Activated naive CD4-positive, alpha-beta T cell treated with anti-CD3 and anti-CD28 coated beads, Interleukin-2, amount 50 U/mL, for 24 hours (primary cell): ENCODE results near the gene PI4KA.
A peak's percentile ranks its signal among the peaks of the same experiment; 100 is the strongest.

Source experiments
- H3K27ac Mint-ChIP-seq: one replicate; pipeline ENCODE4 v1.8.0; 2021; ENCODE audit warnings: mild to moderate bottlenecking, mixed read lengths
- H3K27me3 Mint-ChIP-seq: one replicate; pipeline ENCODE4 v1.8.0; 2021; ENCODE audit warnings: mixed read lengths
- H3K36me3 Mint-ChIP-seq: one replicate; pipeline ENCODE4 v1.8.0; 2021; ENCODE audit warnings: mixed read lengths
- H3K4me1 Mint-ChIP-seq: one replicate; pipeline ENCODE4 v1.8.0; 2021; ENCODE audit warnings: mixed read lengths
- H3K4me3 Mint-ChIP-seq: one replicate; pipeline ENCODE4 v1.8.0; 2021; ENCODE audit warnings: mild to moderate bottlenecking, mixed read lengths
- H3K9me3 Mint-ChIP-seq: one replicate; pipeline ENCODE4 v1.8.0; 2021; ENCODE audit warnings: mixed read lengths

Gene PI4KA

DNA sequence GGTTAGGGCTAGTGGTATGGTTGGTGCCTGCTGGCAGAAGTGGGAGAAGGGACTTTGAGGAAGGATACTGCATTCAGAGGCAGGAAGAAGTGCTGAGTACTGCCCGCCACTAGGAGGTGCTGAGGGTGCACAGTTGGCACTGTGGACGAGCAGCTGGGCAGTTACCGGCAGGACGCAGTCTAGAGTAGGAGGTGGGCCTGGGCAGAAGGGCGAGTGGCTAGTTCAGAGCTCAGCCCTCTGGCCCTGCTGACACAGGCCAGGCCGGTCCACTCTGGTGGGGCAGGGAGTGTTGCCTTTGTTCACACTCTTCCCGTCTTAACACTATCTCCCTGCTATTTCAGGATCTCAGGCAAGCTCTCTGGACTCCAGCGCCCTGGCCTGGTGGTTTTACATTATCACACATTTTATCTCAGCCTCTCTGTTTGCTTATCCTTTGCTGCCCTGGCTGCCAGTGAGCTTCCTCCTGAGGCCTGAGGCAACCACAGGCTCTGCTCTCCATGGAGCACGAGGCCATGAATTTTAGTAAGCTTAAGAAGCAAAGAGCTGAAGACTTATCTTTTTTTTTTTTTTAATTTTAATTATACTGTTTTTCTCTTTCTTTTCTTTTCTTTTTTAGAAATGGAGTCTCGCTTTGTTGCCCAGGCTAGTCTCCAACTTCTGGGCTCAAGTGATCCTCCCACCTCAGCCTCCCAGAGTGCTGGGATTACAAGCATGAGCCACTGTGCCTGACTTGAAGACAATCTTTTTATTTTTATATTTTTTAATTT is 27.1 kb upstream of the PI4KA start:
- H3K9me3 Mint-ChIP-seq: no peaks in the 10 kb centered on the region
- H3K27ac Mint-ChIP-seq: no peak overlapping the region
- peaks cover 20% of the 10 kb centered on the region for H3K36me3 Mint-ChIP-seq
- H3K27me3 Mint-ChIP-seq: no peaks in the 10 kb centered on the region
- H3K4me3 Mint-ChIP-seq: no peak overlapping the region
- no peaks in the 10 kb centered on the region for H3K4me1 Mint-ChIP-seq

- H3K9me3 Mint-ChIP-seq: no peaks in the 10 kb centered on the region
- no peak overlapping the region for H3K4me3 Mint-ChIP-seq
- no peaks in the 10 kb centered on the region for H3K4me1 Mint-ChIP-seq
- peaks cover 20% of the 10 kb centered on the region for H3K36me3 Mint-ChIP-seq
- H3K27ac Mint-ChIP-seq: no peak overlapping the region
- no peaks in the 10 kb centered on the region for H3K27me3 Mint-ChIP-seq
These were observed 26.5 kb upstream of the PI4KA start for GRCh38 chr22:20885017-20885556.

- Mint-ChIP-seq H3K27me3 (no peaks in the 10 kb centered on the region), H3K27ac (no peak overlapping the region), H3K9me3 (no peaks in the 10 kb centered on the region), H3K36me3 (peaks cover 16% of the 10 kb centered on the region), H3K4me1 (no peaks in the 10 kb centered on the region), H3K4me3 (no peak overlapping the region)
These were observed 25.8 kb upstream of the PI4KA start for GRCh38 chr22:20884454-20884853.

DNA sequence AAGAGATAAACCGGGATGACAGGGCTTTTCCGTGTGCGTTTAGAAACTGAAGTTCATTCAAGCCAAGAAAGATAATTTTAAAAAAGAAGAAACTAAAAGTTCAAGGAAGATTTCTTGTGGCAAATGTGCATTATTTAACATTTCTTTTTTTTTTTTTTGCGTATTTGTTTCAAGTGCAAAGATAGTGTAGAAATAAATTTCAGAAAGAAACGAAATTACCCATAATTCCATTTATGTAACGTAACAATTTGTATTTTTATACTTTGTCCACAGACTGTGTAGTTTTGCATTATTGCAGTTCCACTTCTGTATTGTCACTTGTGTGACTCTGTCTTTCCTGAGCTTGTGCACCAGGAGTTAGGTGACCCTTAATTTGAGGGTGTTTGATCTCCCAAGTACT is 24.2 kb upstream of the PI4KA start:
- no peaks in the 10 kb centered on the region for H3K27me3 Mint-ChIP-seq
- peaks cover 12% of the 10 kb centered on the region for H3K36me3 Mint-ChIP-seq
- H3K27ac Mint-ChIP-seq: no peak overlapping the region
- no peak overlapping the region for H3K4me3 Mint-ChIP-seq
- no peaks in the 10 kb centered on the region for H3K4me1 Mint-ChIP-seq
- no peaks in the 10 kb centered on the region for H3K9me3 Mint-ChIP-seq

- Mint-ChIP-seq H3K9me3 (no peaks in the 10 kb centered on the region), H3K4me3 (no peak overlapping the region), H3K27me3 (no peaks in the 10 kb centered on the region), H3K4me1 (no peaks in the 10 kb centered on the region), H3K36me3 (peaks cover 7% of the 10 kb centered on the region), H3K27ac (no peak overlapping the region)
These were observed 23.5 kb upstream of the PI4KA start for GRCh38 chr22:20881869-20882815.

- no peaks in the 10 kb centered on the region for H3K27me3 Mint-ChIP-seq
- H3K9me3 Mint-ChIP-seq: no peaks in the 10 kb centered on the region
- H3K36me3 Mint-ChIP-seq: peaks cover 7% of the 10 kb centered on the region
- H3K27ac Mint-ChIP-seq: no peak overlapping the region
- H3K4me3 Mint-ChIP-seq: no peak overlapping the region
- H3K4me1 Mint-ChIP-seq: no peaks in the 10 kb centered on the region
These were observed 22.6 kb upstream of the PI4KA start for GRCh38 chr22:20881231-20881630.

GRCh38 chr22:20877715-20878114 is 19.1 kb upstream of the PI4KA start:
- Mint-ChIP-seq H3K4me3 (no peak overlapping the region), H3K36me3 (peaks cover 8% of the 10 kb centered on the region), H3K4me1 (no peaks in the 10 kb centered on the region), H3K27ac (no peak overlapping the region), H3K9me3 (no peaks in the 10 kb centered on the region), H3K27me3 (no peaks in the 10 kb centered on the region)

DNA sequence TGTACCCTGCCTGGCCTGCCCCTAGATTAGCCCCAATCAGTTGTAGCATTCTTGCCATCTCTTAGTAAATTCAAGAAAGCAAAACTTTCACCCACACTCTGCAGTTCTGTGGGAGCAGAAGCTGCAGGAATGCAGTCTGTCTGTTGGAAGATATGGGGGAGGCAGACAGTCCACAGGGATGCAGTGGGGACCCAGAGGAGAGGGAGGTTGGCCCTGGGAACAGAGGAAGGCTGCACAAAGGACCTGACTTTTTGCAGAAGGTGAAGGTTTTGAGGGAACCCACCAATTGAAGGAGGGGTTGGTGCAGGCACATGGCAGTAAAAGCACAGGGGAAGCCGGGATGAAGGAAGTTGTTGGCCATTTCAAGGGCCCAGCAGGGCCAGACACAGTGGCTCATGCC is 16.7 kb upstream of the PI4KA start:
- Mint-ChIP-seq H3K9me3 (no peaks in the 10 kb centered on the region), H3K4me1 (no peaks in the 10 kb centered on the region), H3K36me3 (peaks cover 3% of the 10 kb centered on the region), H3K27me3 (no peaks in the 10 kb centered on the region), H3K4me3 (no peak overlapping the region), H3K27ac (no peak overlapping the region)

GRCh38 chr22:20873214-20873613 is 14.6 kb upstream of the PI4KA start:
- H3K27me3 Mint-ChIP-seq: no peaks in the 10 kb centered on the region
- no peaks in the 10 kb centered on the region for H3K4me1 Mint-ChIP-seq
- no peak overlapping the region for H3K4me3 Mint-ChIP-seq
- no peak overlapping the region for H3K27ac Mint-ChIP-seq
- H3K36me3 Mint-ChIP-seq: peaks cover 7% of the 10 kb centered on the region
- H3K9me3 Mint-ChIP-seq: no peaks in the 10 kb centered on the region

GRCh38 chr22:20869234-20869633 is 10.6 kb upstream of the PI4KA start:
- Mint-ChIP-seq H3K4me1 (peaks cover 19% of the 10 kb centered on the region), H3K36me3 (peaks cover 4% of the 10 kb centered on the region), H3K9me3 (no peaks in the 10 kb centered on the region), H3K4me3 (no peak overlapping the region), H3K27ac (peak overlapping the region; percentile 2), H3K27me3 (no peaks in the 10 kb centered on the region)

GRCh38 chr22:20868025-20868962 is 9.7 kb upstream of the PI4KA start:
- Mint-ChIP-seq H3K4me1 (peaks cover 27% of the 10 kb centered on the region), H3K27ac (no peak overlapping the region), H3K4me3 (no peak overlapping the region), H3K9me3 (no peaks in the 10 kb centered on the region), H3K27me3 (no peaks in the 10 kb centered on the region), H3K36me3 (peaks cover 4% of the 10 kb centered on the region)

DNA sequence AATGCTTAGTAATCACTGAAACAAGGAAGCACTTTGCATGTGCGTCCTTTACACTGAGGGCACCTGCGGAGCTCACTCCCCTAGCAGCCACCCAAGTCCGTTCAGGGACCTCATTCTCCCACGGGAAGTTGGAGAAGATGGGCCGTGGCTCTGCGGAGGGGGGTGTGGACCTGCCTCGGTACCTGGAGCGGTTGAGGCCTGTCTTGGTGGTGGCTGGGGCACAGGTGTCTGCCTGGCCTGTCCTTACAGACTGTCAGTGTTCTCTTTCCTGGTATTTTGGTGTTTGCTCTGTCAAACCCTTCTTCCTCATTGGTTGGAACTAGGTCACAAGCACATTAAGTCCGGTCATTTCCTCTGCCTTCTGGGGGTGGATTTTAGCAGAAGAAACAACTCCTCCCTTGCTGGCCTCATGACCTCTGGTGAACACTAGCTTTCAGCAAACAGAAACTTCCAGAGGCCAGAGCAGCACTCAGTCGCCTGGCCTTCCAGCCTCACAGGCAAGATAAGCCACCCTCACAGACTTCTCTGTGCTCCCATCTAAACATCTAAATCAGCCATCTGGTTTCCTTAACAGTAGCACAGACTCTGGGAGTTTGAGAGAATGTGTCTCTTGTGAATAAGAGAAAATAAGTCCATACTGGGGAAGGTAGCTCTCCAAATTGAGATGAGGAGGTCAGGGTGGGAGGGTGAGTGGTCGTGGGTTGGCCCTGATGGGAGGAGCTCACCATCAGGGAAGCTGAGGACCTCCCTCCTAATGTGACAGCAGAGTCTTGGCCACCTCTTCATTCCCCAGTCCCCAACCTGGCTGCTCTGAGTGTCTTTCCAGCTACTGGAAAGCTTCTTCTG is 8.8 kb upstream of the PI4KA start:
- H3K9me3 Mint-ChIP-seq: no peaks in the 10 kb centered on the region
- H3K36me3 Mint-ChIP-seq: peaks cover 4% of the 10 kb centered on the region
- no peaks in the 10 kb centered on the region for H3K27me3 Mint-ChIP-seq
- peak overlapping the region; percentile 15 for H3K4me3 Mint-ChIP-seq
- peaks cover 32% of the 10 kb centered on the region for H3K4me1 Mint-ChIP-seq
- peak overlapping the region; percentile 17 for H3K27ac Mint-ChIP-seq

DNA sequence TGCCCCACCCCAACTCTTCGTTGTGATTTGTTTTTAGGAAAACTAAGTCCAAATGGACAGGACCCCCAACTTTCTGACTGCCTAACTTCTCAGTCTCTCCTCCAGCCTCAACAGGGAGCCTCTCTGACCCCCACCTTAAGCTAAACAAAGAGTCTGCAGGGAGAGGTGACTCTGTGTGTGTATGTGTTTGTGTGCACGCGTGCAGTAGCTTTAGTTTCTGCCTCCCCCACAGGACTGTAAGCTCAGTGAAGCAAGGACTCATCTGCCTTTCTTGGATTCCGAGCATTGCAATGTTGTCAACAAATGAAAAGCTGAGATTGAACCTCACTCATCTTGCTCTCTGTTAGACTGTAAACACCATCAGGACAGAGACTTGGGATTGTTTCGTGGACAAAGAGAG is 8.1 kb upstream of the PI4KA start:
- Mint-ChIP-seq H3K4me1 (peaks cover 37% of the 10 kb centered on the region), H3K27me3 (no peaks in the 10 kb centered on the region), H3K9me3 (no peaks in the 10 kb centered on the region), H3K27ac (peak overlapping the region; percentile 46), H3K36me3 (peaks cover 4% of the 10 kb centered on the region), H3K4me3 (no peak overlapping the region)

DNA sequence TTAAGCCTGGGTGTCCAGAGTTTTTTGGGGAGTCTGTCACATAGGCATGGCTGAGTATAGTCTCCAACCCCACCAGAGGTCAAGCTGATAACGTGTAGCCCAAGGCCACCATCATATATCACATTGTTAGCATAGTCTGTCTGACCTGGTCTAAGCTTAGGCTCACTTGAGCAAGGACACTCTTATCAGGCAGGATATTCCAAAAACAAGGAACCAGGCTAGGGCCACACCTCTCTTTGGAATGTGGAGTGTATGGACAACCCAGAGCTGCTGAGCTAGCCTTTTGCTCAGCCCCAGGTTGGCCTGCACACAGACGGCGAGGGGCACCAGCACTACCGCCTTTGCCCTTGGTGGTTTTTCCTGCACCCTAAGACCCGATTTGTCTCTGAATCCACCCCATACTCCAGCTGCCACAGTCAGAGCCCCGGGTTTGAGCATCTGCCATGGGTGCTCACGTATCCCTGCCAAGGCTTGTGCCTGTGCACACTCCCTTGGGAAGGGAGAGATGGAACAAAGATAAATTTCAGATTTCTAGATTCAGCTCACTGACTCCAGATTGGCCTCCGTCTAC is 7.3 kb upstream of the PI4KA start:
- H3K36me3 Mint-ChIP-seq: peaks cover 4% of the 10 kb centered on the region
- no peaks in the 10 kb centered on the region for H3K9me3 Mint-ChIP-seq
- no peak overlapping the region for H3K4me3 Mint-ChIP-seq
- peaks cover 37% of the 10 kb centered on the region for H3K4me1 Mint-ChIP-seq
- no peaks in the 10 kb centered on the region for H3K27me3 Mint-ChIP-seq
- H3K27ac Mint-ChIP-seq: no peak overlapping the region
